ENCODE results near the gene EBPL.

The EBPL gene

GRCh38 chr13:49701491-49701890, 10.2 kb upstream of the EBPL start:
- TF ChIP-seq POLR2AphosphoS5 (IDR thresholded peaks at IDR 0.05; ENCODE audit: low read depth, low read length) (no peak), SPI1 (IDR thresholded peaks at IDR 0.05; ENCODE audit: low read depth, low read length) (no peak), TAF1 (IDR thresholded peaks at IDR 0.05; ENCODE audit: low read depth, low read length) (no peak), POU2F2 (IDR thresholded peaks at IDR 0.05; ENCODE audit: low read depth, low read length) (no peak), POLR2A (IDR thresholded peaks at IDR 0.05; ENCODE audit: low read depth, low read length) (no peak), PAX5 (IDR thresholded peaks at IDR 0.05; ENCODE audit: insufficient read depth, low read length, severe bottlenecking) (no peak)
- FAIRE-seq (no peak), DNase-seq (ENCODE audit: insufficient read length, low spot score) (no peak)

GRCh38 chr13:49697468-49697867, 6.2 kb upstream of the EBPL start:
- TF ChIP-seq POLR2AphosphoS5 (IDR thresholded peaks at IDR 0.05; ENCODE audit: low read depth, low read length): no peak
- TF ChIP-seq POU2F2 (IDR thresholded peaks at IDR 0.05; ENCODE audit: low read depth, low read length): no peak
- no peak for TF ChIP-seq SPI1 (IDR thresholded peaks at IDR 0.05; ENCODE audit: low read depth, low read length)
- TF ChIP-seq TAF1 (IDR thresholded peaks at IDR 0.05; ENCODE audit: low read depth, low read length): no peak
- no peak for TF ChIP-seq POLR2A (IDR thresholded peaks at IDR 0.05; ENCODE audit: low read depth, low read length)
- no peak for TF ChIP-seq PAX5 (IDR thresholded peaks at IDR 0.05; ENCODE audit: insufficient read depth, low read length, severe bottlenecking)
- FAIRE-seq (no peak), DNase-seq (ENCODE audit: insufficient read length, low spot score) (no peak)

- DNase-seq (ENCODE audit: insufficient read length, low spot score) (no peak), FAIRE-seq (no peak)
- TF ChIP-seq SPI1 (IDR thresholded peaks at IDR 0.05; ENCODE audit: low read depth, low read length) (peak; percentile 69), POU2F2 (IDR thresholded peaks at IDR 0.05; ENCODE audit: low read depth, low read length) (no peak)
Measured at GRCh38 chr13:49694446-49694845, 3.2 kb upstream of the EBPL start.

GRCh38 chr13:49693877-49694276, 2.6 kb upstream of the EBPL start:
- no peak for TF ChIP-seq POLR2A (IDR thresholded peaks at IDR 0.05; ENCODE audit: low read depth, low read length)
- TF ChIP-seq PAX5 (IDR thresholded peaks at IDR 0.05; ENCODE audit: insufficient read depth, low read length, severe bottlenecking): no peak
- TF ChIP-seq SPI1 (IDR thresholded peaks at IDR 0.05; ENCODE audit: low read depth, low read length): no peak
- no peak for TF ChIP-seq TAF1 (IDR thresholded peaks at IDR 0.05; ENCODE audit: low read depth, low read length)
- TF ChIP-seq POU2F2 (IDR thresholded peaks at IDR 0.05; ENCODE audit: low read depth, low read length): no peak
- no peak for TF ChIP-seq POLR2AphosphoS5 (IDR thresholded peaks at IDR 0.05; ENCODE audit: low read depth, low read length)
- FAIRE-seq (no peak), DNase-seq (ENCODE audit: insufficient read length, low spot score) (no peak)

GRCh38 chr13:49693191-49693733, 2.0 kb upstream of the EBPL start:
- TF ChIP-seq POLR2AphosphoS5 (IDR thresholded peaks at IDR 0.05; ENCODE audit: low read depth, low read length): no peak
- no peak for FAIRE-seq
- no peak for DNase-seq (ENCODE audit: insufficient read length, low spot score)

GRCh38 chr13:49690133-49690994, 922 bp downstream of the EBPL start:
- DNase-seq (ENCODE audit: insufficient read length, low spot score) (peak; percentile 21), FAIRE-seq (peak; percentile 76)
- TF ChIP-seq POLR2A (IDR thresholded peaks at IDR 0.05; ENCODE audit: low read depth, low read length): no peak
- no peak for TF ChIP-seq TAF1 (IDR thresholded peaks at IDR 0.05; ENCODE audit: low read depth, low read length)
- TF ChIP-seq POU2F2 (IDR thresholded peaks at IDR 0.05; ENCODE audit: low read depth, low read length): no peak
- no peak for TF ChIP-seq SPI1 (IDR thresholded peaks at IDR 0.05; ENCODE audit: low read depth, low read length)
- no peak for TF ChIP-seq POLR2AphosphoS5 (IDR thresholded peaks at IDR 0.05; ENCODE audit: low read depth, low read length)
- TF ChIP-seq PAX5 (IDR thresholded peaks at IDR 0.05; ENCODE audit: insufficient read depth, low read length, severe bottlenecking): no peak

GRCh38 chr13:49683489-49683888, 7.8 kb downstream of the EBPL start:
- FAIRE-seq (no peak), DNase-seq (ENCODE audit: insufficient read length, low spot score) (no peak)
- TF ChIP-seq PAX5 (IDR thresholded peaks at IDR 0.05; ENCODE audit: insufficient read depth, low read length, severe bottlenecking): no peak
- TF ChIP-seq POLR2A (IDR thresholded peaks at IDR 0.05; ENCODE audit: low read depth, low read length): no peak
- TF ChIP-seq SPI1 (IDR thresholded peaks at IDR 0.05; ENCODE audit: low read depth, low read length): 0 out of 2 replicates have a peak, but pooled peaks have one; percentile 4

- DNase-seq (ENCODE audit: insufficient read length, low spot score) (no peak), FAIRE-seq (no peak)
- TF ChIP-seq POU2F2 (IDR thresholded peaks at IDR 0.05; ENCODE audit: low read depth, low read length) (no peak), POLR2AphosphoS5 (IDR thresholded peaks at IDR 0.05; ENCODE audit: low read depth, low read length) (no peak), SPI1 (IDR thresholded peaks at IDR 0.05; ENCODE audit: low read depth, low read length) (no peak)
Measured at GRCh38 chr13:49681842-49682435, 9.3 kb downstream of the EBPL start.

GRCh38 chr13:49679246-49679645, 12.0 kb downstream of the EBPL start:
- DNase-seq (ENCODE audit: insufficient read length, low spot score): no peak
- TF ChIP-seq POU2F2 (IDR thresholded peaks at IDR 0.05; ENCODE audit: low read depth, low read length) (no peak), POLR2AphosphoS5 (IDR thresholded peaks at IDR 0.05; ENCODE audit: low read depth, low read length) (no peak), PAX5 (IDR thresholded peaks at IDR 0.05; ENCODE audit: insufficient read depth, low read length, severe bottlenecking) (no peak), POLR2A (IDR thresholded peaks at IDR 0.05; ENCODE audit: low read depth, low read length) (no peak)
- no peak for FAIRE-seq

GRCh38 chr13:49678191-49678914, 12.9 kb downstream of the EBPL start:
- DNase-seq (ENCODE audit: insufficient read length, low spot score) (no peak), FAIRE-seq (no peak)
- TF ChIP-seq TAF1 (IDR thresholded peaks at IDR 0.05; ENCODE audit: low read depth, low read length) (no peak), PAX5 (IDR thresholded peaks at IDR 0.05; ENCODE audit: insufficient read depth, low read length, severe bottlenecking) (no peak), POLR2A (IDR thresholded peaks at IDR 0.05; ENCODE audit: low read depth, low read length) (no peak), POU2F2 (IDR thresholded peaks at IDR 0.05; ENCODE audit: low read depth, low read length) (no peak), SPI1 (IDR thresholded peaks at IDR 0.05; ENCODE audit: low read depth, low read length) (no peak), POLR2AphosphoS5 (IDR thresholded peaks at IDR 0.05; ENCODE audit: low read depth, low read length) (no peak)

Data from GM12891 (cell line).